ENCODE results near the gene TRIO.

The TRIO gene

GRCh38 chr5:14123551-14123950 lies 19.6 kb upstream of the TRIO start:
- no peak for DNase-seq (ENCODE audit: low read depth)

DNA sequence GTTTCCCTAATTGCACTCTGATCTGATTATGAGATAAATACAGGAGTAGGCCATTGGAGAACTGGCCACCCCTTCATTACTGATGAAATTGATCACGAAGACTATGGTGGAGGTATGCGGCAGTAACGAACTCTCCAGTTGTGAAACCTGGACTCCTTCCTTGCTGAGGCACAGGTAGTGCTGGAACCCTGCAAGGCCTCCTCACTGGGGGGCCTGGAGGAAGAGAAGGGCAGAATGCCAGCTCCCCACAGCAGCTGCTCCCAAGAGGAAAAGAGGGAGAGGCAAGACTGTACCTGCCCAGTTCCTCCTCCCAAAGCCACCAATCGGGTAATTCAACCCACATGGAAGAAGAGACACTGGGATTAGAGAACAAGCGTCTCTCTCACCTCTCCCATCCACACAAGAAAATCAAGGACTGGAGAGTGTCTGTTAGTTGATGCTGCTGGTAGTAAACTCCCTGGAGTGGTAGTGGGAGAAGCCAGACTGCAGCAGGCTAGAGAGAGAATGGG lies 19.1 kb upstream of the TRIO start:
- DNase-seq (ENCODE audit: low read depth): no peak

- DNase-seq (ENCODE audit: low read depth): no peak
Observed at GRCh38 chr5:14125262-14125661, 17.9 kb upstream of the TRIO start.

GRCh38 chr5:14127587-14127986 lies 15.6 kb upstream of the TRIO start:
- DNase-seq (ENCODE audit: low read depth): no peak

DNA sequence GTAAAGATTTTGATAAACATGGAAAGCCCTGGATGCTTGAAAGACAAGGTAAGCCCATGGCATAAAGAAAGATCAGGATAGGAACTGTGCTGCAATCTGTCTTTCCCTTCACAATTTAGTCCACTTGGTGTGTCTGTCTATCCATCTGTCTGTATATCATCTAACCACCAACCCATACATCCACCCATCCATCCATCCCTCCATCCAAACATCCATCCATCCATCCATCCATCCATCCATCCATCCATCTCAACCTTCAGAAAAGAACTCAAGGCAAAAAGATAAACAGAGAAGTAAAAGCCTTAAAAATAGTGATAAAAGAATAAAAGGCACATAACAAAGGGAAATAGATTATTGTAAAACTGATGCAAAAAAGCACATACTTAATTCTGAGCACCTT lies 15.1 kb upstream of the TRIO start:
- DNase-seq (ENCODE audit: low read depth): no peak

DNA sequence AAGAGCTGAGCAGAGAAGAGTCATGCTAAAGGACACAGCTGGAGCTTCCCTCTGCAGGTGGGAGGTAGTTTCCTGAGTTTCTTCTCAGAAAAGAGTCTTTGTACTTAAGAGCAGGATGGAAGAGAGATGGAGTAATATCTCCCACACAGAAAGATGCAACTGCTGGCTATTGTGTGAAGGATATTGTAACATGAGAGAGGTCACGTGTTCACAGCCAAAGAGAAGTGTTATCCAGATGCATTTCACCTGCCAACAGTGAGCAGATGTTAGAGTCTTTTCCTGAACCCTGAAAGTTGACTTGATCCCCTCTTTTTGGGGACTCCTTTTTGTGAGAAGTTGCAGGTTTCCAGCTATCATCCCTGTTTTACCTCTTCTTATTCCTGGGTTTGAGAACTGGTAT lies 14.0 kb upstream of the TRIO start:
- no peak for DNase-seq (ENCODE audit: low read depth)

DNA sequence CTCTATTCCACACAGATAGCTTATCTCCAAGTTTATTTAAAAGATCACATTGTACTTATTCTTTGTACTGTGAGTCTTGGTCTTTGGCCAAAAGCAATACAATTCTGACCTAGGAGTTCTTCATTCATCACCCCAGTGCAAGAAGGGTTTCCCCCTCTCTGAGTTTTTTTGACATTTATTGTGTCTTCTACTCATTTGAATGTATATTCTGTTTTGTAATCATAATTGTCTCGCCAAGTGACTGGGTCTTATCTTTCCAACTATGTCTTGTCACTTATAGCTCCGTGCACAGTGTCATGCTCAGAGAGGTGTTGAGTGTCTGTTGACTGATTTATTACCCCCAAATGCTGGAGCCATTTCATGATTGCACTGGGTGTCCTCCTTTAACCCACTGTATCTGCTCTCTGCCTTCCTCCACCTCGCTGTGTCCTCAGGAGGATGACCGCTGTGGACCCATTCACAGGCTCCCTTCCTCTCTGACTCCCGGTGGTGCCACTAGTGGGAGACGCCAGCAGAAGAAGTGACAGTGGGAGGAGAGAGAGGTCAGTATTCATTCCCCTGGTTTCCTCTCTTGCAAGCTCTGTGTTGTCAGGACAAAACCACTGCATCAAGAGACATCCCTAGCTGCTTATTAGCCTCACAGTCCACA lies 11.2 kb upstream of the TRIO start:
- DNase-seq (ENCODE audit: low read depth): no peak

GRCh38 chr5:14133394-14133793 lies 9.7 kb upstream of the TRIO start:
- no peak for DNase-seq (ENCODE audit: low read depth)

GRCh38 chr5:14134083-14134482 lies 9.1 kb upstream of the TRIO start:
- DNase-seq (ENCODE audit: low read depth): no peak

GRCh38 chr5:14134771-14135170 lies 8.4 kb upstream of the TRIO start:
- DNase-seq (ENCODE audit: low read depth): no peak

GRCh38 chr5:14135621-14136020 lies 7.5 kb upstream of the TRIO start:
- no peak for DNase-seq (ENCODE audit: low read depth)

- DNase-seq (ENCODE audit: low read depth): no peak
Observed at GRCh38 chr5:14136228-14136627, 6.9 kb upstream of the TRIO start.

- no peak for DNase-seq (ENCODE audit: low read depth)
Observed at GRCh38 chr5:14138608-14139540, 4.3 kb upstream of the TRIO start.

- DNase-seq (ENCODE audit: low read depth): no peak
Observed at GRCh38 chr5:14141764-14142163, 1.4 kb upstream of the TRIO start.

GRCh38 chr5:14142202-14142826 lies 828 bp upstream of the TRIO start:
- DNase-seq (ENCODE audit: low read depth): no peak

DNA sequence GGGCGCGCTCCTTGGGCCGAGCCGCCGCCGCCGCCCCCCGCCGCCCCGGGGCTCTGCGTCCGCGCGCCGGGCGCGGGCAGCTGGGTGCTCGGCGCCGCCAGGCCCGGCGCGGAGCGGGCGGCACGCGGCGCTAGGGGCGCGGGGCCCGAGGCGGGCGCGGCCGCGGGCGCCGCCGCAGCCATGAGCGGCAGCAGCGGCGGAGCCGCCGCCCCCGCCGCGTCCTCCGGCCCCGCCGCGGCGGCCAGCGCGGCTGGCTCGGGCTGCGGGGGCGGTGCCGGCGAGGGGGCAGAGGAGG lies 351 bp downstream of the TRIO start:
- no peak for DNase-seq (ENCODE audit: low read depth)

GRCh38 chr5:14143841-14144585 lies 871 bp downstream of the TRIO start:
- no peak for DNase-seq (ENCODE audit: low read depth)

DNA sequence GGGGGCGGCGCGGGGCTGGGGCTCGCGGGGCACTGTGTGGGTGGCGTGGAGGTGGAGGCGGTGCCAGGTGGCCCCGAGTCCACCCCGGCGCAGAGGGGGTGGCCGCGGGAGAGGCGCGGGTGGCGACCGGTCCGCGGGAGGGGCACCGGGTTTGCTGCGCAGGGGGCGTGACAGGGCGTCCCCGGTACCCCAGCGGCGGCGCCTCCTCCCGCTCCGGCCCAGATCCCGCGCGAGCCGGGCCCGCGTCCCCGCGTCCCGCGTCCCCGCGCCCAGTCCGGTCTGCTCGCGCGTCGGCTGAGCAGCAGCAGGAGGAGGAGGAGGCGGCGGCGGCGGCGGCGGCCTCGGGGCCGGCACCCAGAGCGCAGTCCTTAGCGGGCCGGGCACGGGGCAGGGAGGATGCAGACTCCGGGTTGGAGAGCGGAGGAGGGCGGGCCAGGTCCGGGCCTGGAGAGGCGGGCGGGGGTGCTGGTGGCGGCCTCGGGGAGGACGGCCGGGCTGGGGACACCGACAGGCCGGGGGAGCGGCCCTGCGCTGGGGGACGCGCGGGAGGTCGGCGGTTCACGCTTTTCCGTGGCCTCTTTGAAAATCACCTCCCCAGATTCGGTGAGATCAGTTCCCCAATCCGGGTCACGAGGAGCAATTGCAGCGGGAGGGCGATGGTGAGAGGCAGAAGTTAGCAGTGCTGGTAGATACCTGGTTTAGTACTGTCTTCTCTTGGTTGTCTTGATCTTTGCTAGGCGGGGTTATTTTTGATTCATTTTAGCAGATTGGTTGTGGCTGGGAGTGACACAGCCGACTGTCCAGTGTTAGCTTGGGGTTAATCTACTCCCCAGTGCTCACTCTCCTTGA lies 1.7 kb downstream of the TRIO start:
- no peak for DNase-seq (ENCODE audit: low read depth)

DNA sequence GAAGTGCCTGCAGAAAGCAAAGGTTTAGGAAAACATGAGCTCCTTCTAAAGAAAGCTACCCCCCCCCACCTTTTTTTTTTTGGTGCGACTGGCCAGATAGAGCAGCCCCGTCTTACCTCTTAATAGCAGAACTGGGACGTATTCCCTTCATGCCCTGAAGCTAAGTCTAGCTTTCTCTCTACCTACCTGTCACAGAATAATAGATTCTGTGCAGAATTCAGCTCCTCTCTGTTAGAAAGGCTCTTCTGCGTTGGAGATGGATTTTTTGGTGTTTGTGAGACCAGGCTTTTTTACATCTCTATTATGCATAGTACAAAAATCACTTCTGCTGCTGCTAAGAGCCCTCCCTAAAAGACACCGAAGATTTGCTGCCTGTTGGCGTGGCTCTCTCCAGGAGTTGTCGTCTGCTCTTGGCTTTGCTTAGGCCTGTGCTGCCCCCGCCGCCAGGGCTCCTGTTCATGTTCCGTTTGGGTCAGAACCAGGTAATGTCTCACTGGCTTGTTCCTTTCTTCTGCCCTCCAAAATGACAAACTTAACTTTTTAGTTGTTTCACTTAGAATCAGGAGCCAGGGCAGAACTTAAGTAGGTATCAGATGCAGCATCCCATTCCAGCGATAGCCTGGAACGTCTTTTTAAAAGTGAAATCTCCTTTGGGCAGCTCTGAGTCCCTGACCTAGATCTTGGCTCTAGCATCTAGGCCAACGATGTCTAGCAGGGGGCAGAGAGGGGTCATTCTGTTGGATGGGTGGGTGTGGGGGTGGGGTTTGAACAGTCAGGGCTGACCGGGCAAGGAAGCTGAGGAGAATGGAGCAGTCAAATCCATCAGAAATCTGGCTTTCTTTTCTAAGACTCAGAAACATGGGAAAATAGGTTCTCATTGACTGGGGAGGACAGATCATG lies 2.5 kb downstream of the TRIO start:
- DNase-seq (ENCODE audit: low read depth): no peak

DNA sequence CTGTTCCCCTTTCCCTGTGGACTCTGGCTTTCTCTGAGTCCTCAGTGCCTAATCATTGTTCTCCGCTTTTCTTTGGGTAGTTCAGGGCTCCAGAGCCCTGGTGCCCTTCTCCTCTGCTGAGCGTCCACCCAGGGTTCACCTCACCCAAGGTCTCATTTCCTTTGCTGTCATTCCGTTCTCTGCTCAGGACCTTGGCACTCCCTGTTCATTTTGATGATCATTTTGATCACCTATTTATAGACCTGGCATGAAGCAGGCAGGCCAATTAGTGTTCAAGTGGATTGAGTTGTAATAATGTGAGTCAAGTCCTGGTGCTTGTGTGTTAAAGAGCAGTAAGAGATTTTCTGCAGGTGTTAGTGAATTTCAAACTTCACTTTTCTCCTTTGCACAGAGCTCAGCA lies 3.6 kb downstream of the TRIO start:
- DNase-seq (ENCODE audit: low read depth): no peak

All from stimulated activated CD8-positive, alpha-beta memory T cell treated with anti-CD3 and anti-CD28 coated beads, Interleukin-15, amount 100 ng/mL, for 1 hour (primary cell).